ENCODE data around the gene C1orf167. TPM values are rescaled to one million over a fixed set of nuclear protein-coding genes. Genes with fewer than 3 reads are reported as not detected.

The C1orf167 gene
- total and polyA plus RNA-seq, 10 of the 15 experiments (the other 5 are each of a cell fraction or from before 2014, with no cell fraction given), result 0.17 to 0.31 TPM; not detected in 8

DNA sequence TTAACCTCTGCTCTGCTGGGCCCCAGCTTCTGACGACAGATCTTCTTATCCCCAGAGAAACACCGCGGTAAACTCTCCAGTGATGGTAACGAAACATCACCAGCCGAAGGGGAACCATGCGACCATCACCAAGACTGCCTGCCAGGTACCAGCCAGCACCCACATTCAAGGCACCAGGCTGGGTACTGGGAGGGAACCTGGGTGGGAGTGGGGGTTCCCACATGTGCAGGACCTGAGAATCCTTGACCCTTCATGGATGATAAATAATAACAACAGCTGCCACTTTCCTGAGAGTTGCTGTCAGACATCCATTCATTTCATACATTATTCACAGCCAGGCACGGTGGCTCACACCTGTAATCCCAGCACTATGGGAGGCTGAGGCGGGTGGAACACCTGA lies 49.7 kb upstream of the C1orf167 start:
- FAIRE-seq, result no peak
- Histone ChIP-seq H3K9ac (ENCODE audit: control insufficient read depth, insufficient read depth, low read length) (no peak overlapping the region), H3K4me1 (ENCODE audit: control insufficient read depth, insufficient read depth, low read length) (no peaks in the 10 kb centered on the region; the same call in 1 of the 2 replicates), H3K4me3 (no peak overlapping the region), H4K20me1 (ENCODE audit: control insufficient read depth, insufficient read depth) (no peaks in the 10 kb centered on the region), H3K79me2 (ENCODE audit: control insufficient read depth, insufficient read depth, low read length) (no peaks in the 10 kb centered on the region), H2AFZ (ENCODE audit: control insufficient read depth, low read depth, low read length) (no peak overlapping the region), H3K27ac (ENCODE audit: control insufficient read depth, insufficient read depth) (no peak overlapping the region), H3K4me2 (ENCODE audit: control insufficient read depth, insufficient read depth) (no peak overlapping the region), H3K36me3 (ENCODE audit: control insufficient read depth in 2 of 2, insufficient read depth in 2 of 2, low read length in 1 of 2) (no peaks in the 10 kb centered on the region), H3K27me3 (replicated peaks in 1 of 2; ENCODE audit: control insufficient read depth in 2 of 2, insufficient read depth in 2 of 2, low read length in 1 of 2) (no peaks in the 10 kb centered on the region), H3K9me3 (replicated peaks; ENCODE audit: control insufficient read depth, insufficient read depth, low read length) (no peaks in the 10 kb centered on the region)
- TF ChIP-seq NR2F1 (conservative IDR thresholded peaks at IDR 0.05) (no peak), TCF7 (IDR thresholded peaks at IDR 0.05; ENCODE audit: borderline replicate concordance) (no peak), NFIC (IDR thresholded peaks at IDR 0.05; ENCODE audit: low read depth, low read length) (no peak), TBL1XR1 (IDR thresholded peaks at IDR 0.05; ENCODE audit: low read depth, low read length) (no peak), RELA (IDR thresholded peaks at IDR 0.05; ENCODE audit: borderline replicate concordance, partially characterized antibody) (no peak), FOXM1 (IDR thresholded peaks at IDR 0.05; ENCODE audit: low read depth, low read length) (no peak), CBFB (IDR thresholded peaks at IDR 0.05; ENCODE audit: low read depth) (no peak), ZZZ3 (IDR thresholded peaks at IDR 0.05; ENCODE audit: control insufficient read depth, insufficient read length, low read depth) (no peak), ZNF274 (IDR thresholded peaks at IDR 0.05; ENCODE audit: insufficient read depth, insufficient read length) (no peak), MTA3 (IDR thresholded peaks at IDR 0.05; ENCODE audit: borderline replicate concordance, low read length) (no peak), STAT1 (conservative IDR thresholded peaks at IDR 0.05) (no peak), POLR2AphosphoS5 (IDR thresholded peaks at IDR 0.05; ENCODE audit: low read length) (no peak), NFYB (IDR thresholded peaks at IDR 0.05; ENCODE audit: insufficient read depth, low read depth, low read length) (no peak), BACH1 (IDR thresholded peaks at IDR 0.05; ENCODE audit: borderline replicate concordance) (no peak), NFXL1 (IDR thresholded peaks at IDR 0.05; ENCODE audit: borderline replicate concordance) (no peak)
- TF ChIP-seq, protein P1, sequence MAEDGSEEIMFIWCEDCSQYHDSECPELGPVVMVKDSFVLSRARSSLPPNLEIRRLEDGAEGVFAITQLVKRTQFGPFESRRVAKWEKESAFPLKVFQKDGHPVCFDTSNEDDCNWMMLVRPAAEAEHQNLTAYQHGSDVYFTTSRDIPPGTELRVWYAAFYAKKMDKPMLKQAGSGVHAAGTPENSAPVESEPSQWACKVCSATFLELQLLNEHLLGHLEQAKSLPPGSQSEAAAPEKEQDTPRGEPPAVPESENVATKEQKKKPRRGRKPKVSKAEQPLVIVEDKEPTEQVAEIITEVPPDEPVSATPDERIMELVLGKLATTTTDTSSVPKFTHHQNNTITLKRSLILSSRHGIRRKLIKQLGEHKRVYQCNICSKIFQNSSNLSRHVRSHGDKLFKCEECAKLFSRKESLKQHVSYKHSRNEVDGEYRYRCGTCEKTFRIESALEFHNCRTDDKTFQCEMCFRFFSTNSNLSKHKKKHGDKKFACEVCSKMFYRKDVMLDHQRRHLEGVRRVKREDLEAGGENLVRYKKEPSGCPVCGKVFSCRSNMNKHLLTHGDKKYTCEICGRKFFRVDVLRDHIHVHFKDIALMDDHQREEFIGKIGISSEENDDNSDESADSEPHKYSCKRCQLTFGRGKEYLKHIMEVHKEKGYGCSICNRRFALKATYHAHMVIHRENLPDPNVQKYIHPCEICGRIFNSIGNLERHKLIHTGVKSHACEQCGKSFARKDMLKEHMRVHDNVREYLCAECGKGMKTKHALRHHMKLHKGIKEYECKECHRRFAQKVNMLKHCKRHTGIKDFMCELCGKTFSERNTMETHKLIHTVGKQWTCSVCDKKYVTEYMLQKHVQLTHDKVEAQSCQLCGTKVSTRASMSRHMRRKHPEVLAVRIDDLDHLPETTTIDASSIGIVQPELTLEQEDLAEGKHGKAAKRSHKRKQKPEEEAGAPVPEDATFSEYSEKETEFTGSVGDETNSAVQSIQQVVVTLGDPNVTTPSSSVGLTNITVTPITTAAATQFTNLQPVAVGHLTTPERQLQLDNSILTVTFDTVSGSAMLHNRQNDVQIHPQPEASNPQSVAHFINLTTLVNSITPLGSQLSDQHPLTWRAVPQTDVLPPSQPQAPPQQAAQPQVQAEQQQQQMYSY (CRISPR knock-in tag; IDR thresholded peaks at IDR 0.05), result no peak
- TF ChIP-seq, protein P2, sequence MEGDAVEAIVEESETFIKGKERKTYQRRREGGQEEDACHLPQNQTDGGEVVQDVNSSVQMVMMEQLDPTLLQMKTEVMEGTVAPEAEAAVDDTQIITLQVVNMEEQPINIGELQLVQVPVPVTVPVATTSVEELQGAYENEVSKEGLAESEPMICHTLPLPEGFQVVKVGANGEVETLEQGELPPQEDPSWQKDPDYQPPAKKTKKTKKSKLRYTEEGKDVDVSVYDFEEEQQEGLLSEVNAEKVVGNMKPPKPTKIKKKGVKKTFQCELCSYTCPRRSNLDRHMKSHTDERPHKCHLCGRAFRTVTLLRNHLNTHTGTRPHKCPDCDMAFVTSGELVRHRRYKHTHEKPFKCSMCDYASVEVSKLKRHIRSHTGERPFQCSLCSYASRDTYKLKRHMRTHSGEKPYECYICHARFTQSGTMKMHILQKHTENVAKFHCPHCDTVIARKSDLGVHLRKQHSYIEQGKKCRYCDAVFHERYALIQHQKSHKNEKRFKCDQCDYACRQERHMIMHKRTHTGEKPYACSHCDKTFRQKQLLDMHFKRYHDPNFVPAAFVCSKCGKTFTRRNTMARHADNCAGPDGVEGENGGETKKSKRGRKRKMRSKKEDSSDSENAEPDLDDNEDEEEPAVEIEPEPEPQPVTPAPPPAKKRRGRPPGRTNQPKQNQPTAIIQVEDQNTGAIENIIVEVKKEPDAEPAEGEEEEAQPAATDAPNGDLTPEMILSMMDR (IDR thresholded peaks at IDR 0.05 in 2 of 3, conservative IDR thresholded peaks at IDR 0.05 in 1 of 3; ENCODE audit: control insufficient read depth in 2 of 3, extremely low read depth in 1 of 3, insufficient read depth in 1 of 3, low read depth in 3 of 3, low read length in 3 of 3), result no peak
- TF ChIP-seq, protein P3, sequence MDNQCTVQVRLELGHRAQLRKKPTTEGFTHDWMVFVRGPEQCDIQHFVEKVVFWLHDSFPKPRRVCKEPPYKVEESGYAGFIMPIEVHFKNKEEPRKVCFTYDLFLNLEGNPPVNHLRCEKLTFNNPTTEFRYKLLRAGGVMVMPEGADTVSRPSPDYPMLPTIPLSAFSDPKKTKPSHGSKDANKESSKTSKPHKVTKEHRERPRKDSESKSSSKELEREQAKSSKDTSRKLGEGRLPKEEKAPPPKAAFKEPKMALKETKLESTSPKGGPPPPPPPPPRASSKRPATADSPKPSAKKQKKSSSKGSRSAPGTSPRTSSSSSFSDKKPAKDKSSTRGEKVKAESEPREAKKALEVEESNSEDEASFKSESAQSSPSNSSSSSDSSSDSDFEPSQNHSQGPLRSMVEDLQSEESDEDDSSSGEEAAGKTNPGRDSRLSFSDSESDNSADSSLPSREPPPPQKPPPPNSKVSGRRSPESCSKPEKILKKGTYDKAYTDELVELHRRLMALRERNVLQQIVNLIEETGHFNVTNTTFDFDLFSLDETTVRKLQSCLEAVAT (IDR thresholded peaks at IDR 0.05), result no peak
- no peak for ATAC-seq
- ChIA-PET CTCF (interaction anchor here (1.1 kb wide), 1 partner anchor 68 kb away, joined by 6 read pairs; no protein-coding TSS in a partner anchor), RAD21 (ENCODE audit: unreplicated experiment) (interaction anchor here (0.7 kb wide), 1 partner anchor 62 kb away, joined by 3 read pairs; no protein-coding TSS in a partner anchor), SMC1A (ENCODE audit: uncharacterized antibody, unreplicated experiment) (no interaction called here), POLR2A (interaction anchor here (0.7 kb wide), 1 partner anchor 1608 kb away, joined by 3 read pairs; no protein-coding TSS in a partner anchor)
- in situ Hi-C loops (cut with MboI) (no loop called here), intact Hi-C loops (cut with micrococcal nuclease; ENCODE audit: unreplicated experiment) (no loop called here)
- 60% methylated on average over 8 of the region's 8 CpGs for WGBS (ENCODE audit: insufficient coverage, insufficient replicate concordance, low lambda C conversion rate, missing lambda C conversion rate)
- no TSS peak for BruUV-seq (replicated peaks)
- no peak for DNase-seq (ENCODE audit: low read depth, low spot score)
